IPS-18a (cell line): Measurements from ENCODE around the gene DPM1.

ENCODE experiments used
- H3K27ac ChIP-seq: one replicate; pipeline ENCODE4 v1.5.1; 2013; ENCODE audit warnings: low read length
- H3K27me3 ChIP-seq: one replicate; pipeline ENCODE4 v1.6.1; 2013; ENCODE audit warnings: mild to moderate bottlenecking, low read length; ENCODE audit not compliant: control insufficient read depth, insufficient read depth
- H3K36me3 ChIP-seq: one replicate; pipeline ENCODE4 v1.6.1; 2013; ENCODE audit warnings: low read depth, low read length; ENCODE audit not compliant: control insufficient read depth
- H3K4me1 ChIP-seq: one replicate; pipeline ENCODE4 v1.6.1; 2013; ENCODE audit warnings: low read depth, low read length; ENCODE audit not compliant: control insufficient read depth
- H3K4me3 ChIP-seq: one replicate; pipeline ENCODE4 v1.5.1; 2013; ENCODE audit warnings: low read length
- H3K9ac ChIP-seq: one replicate; pipeline ENCODE4 v1.6.1; 2013; ENCODE audit warnings: mild to moderate bottlenecking, low read length, moderate library complexity
- H3K9me3 ChIP-seq: one replicate; pipeline ENCODE4 v1.6.1; 2013; ENCODE audit warnings: low read depth, low read length; ENCODE audit not compliant: control insufficient read depth

DPM1 gene

DNA sequence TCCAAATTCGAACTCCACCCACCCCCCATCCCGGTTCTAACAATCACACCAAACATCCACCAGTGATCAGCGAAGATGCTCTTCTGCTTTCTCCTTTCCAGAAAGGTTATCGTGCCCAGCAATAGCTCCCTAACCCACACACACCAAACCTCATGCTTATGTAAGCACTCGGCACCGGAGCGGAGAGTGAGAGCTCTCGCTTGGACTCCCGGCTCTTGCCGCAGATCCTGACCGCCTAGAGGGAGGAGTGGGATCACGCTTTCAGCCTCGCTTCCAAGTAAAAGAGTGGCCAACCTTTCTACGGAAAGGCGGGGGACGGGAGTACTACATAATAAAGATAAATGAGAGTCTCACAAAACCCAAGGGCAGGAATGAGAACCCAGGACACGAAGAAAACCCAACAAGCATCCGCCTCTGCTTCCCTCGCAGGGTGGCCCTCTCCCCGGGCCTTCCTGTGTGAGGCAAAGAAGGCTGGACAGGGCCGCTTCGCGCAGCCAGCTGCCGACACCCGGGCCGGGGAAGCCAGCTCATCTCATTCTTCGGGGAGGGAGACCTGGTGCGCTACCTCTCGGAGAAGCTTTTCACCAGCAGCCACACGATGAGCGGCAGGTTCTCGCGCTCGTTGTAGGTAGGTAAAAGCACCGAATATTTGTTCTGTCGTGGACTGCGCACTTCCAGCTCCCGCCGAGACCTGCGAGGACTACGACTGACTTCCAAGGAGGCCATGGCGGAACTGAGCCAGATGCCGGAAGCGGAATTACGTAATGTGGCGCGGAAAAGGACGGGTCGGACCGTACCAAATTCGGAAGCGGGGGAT is at the start of gene DPM1:
Gene DPM1 (minus strand): TSS at position 735 of the 817 bp plus-strand sequence. CDS start 9 bp downstream, at position 726.
- peak within 1 kb of the TSS; percentile 94 for H3K9ac ChIP-seq

DNA sequence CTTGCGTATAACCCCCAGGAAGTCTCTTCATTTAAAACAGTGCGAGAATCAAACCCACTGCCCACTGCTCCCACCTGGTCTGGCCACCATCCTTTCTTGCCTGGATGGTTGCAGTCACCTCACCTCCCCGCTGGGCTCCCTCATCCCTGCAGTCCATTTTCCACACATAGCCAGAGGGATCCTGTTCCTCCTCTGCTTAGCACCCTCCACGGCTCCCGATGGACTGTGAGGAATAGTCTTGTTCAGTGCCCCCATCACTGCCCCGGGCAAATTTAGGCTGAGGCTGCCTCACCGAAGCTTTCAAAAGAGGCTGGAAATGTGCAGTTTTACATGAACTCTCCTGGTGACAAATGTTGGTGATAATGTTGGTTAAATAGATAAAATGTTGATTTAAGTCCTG is 46.9 kb upstream of the DPM1 start:
- Histone ChIP-seq H3K27me3 (no peaks in the 10 kb centered on the region), H3K9me3 (no peaks in the 10 kb centered on the region), H3K9ac (no peak overlapping the region), H3K27ac (no peak overlapping the region), H3K36me3 (no peaks in the 10 kb centered on the region), H3K4me1 (no peaks in the 10 kb centered on the region), H3K4me3 (no peak overlapping the region)

More for the DNA sequence above, at the start of gene DPM1:
- Histone ChIP-seq H3K9me3 (no peaks in the 10 kb centered on the region), H3K4me1 (peaks cover 16% of the 10 kb centered on the region), H3K36me3 (peaks cover 25% of the 10 kb centered on the region), H3K27ac (peak within 1 kb of the TSS; percentile 100), H3K4me3 (peak within 1 kb of the TSS; percentile 93), H3K27me3 (no peaks in the 10 kb centered on the region)

DNA sequence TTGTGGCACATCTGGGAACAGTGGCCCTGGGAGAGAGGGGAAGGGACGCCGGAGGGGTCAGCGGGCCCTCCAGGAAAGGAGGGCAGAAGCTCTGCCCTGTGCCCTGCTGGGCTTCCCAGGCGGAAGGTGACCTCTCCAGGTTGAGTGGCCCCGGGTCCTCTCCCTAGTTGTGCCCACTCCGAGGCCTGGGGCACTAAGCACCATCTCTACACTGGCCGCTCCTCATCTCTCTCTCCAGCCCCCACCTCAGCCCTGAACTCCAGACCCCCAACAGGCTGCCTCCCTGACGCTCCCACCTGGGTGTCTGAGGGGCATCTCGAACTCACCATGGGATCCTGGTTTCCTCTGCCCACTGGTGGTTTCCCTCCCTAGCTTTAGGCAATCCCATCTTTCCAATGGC is 46.4 kb upstream of the DPM1 start:
- Histone ChIP-seq H3K4me3 (no peak overlapping the region), H3K9ac (no peak overlapping the region), H3K36me3 (no peaks in the 10 kb centered on the region), H3K27me3 (no peaks in the 10 kb centered on the region), H3K27ac (no peak overlapping the region), H3K4me1 (no peaks in the 10 kb centered on the region), H3K9me3 (no peaks in the 10 kb centered on the region)

DNA sequence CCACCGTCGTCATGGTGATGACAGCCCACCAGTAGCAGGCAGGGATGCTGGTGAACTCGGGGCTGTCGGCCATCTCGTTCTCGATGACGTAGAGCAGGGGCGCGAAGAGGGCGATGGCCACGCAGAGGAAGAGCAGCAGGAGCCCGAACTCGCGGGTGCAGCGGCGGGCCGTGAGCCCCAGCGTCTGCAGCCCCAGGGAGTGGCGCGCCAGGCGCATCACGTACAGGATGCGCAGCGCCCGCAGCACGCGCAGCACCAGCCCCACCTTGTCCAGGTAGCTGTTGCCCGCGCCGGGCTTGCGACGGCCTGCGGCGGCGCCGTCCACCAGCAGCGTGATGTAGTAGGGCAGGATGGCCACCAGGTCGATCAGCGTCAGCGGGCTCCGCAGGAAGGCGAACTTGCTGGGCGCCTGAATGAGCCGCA is 46.0 kb upstream of the DPM1 start:
- no peak overlapping the region for H3K9ac ChIP-seq
- no peak overlapping the region for H3K4me3 ChIP-seq
- no peaks in the 10 kb centered on the region for H3K27me3 ChIP-seq
- H3K36me3 ChIP-seq, result no peaks in the 10 kb centered on the region
- no peak overlapping the region for H3K27ac ChIP-seq
- H3K9me3 ChIP-seq, result no peaks in the 10 kb centered on the region
- H3K4me1 ChIP-seq, result no peaks in the 10 kb centered on the region

DNA sequence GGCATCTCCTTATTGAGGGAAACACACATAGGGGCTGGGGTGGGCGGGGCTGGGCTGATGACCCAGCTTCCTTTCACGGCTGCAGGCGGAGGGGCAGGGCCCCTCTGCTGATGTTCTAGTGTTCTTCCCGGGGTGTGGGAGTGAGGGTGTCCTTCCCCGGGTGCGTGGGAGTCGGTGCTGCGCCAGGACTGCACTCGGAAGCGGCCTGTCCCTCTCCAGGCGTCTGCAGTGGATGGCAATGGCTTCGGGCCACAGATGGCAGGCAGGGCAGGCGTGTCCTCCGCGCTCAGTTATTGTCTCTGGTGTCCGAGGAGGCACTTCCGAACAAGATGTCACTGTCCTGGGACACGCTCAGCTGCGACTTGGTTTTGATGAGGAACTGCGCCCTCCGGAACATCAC is 45.4 kb upstream of the DPM1 start:
- no peaks in the 10 kb centered on the region for H3K4me1 ChIP-seq
- no peak overlapping the region for H3K4me3 ChIP-seq
- H3K27ac ChIP-seq, result no peak overlapping the region
- no peaks in the 10 kb centered on the region for H3K9me3 ChIP-seq
- H3K36me3 ChIP-seq, result no peaks in the 10 kb centered on the region
- no peaks in the 10 kb centered on the region for H3K27me3 ChIP-seq
- no peak overlapping the region for H3K9ac ChIP-seq

DNA sequence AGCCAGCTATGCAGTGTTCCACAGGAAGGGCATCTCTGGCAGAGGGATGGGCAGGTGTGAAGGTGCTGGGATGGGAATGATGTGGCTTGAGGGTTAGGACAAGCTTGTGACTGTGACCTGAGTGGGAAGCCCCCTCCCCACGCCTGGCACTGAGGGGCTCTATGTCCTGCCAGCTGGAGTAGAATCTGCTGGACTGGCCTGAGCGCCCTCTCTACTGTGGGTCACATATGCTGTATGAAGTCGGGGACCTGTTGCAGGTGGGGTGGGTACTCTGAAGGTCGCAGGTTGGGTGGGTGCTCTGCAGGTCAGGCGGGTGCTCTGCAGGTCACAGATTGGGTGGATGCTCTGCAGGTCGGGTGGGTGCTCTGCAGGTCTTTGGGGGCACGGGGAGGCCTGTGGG is 44.3 kb upstream of the DPM1 start:
- no peak overlapping the region for H3K9ac ChIP-seq
- H3K27me3 ChIP-seq, result no peaks in the 10 kb centered on the region
- H3K36me3 ChIP-seq, result no peaks in the 10 kb centered on the region
- no peak overlapping the region for H3K4me3 ChIP-seq
- no peaks in the 10 kb centered on the region for H3K9me3 ChIP-seq
- H3K27ac ChIP-seq, result no peak overlapping the region
- H3K4me1 ChIP-seq, result no peaks in the 10 kb centered on the region

DNA sequence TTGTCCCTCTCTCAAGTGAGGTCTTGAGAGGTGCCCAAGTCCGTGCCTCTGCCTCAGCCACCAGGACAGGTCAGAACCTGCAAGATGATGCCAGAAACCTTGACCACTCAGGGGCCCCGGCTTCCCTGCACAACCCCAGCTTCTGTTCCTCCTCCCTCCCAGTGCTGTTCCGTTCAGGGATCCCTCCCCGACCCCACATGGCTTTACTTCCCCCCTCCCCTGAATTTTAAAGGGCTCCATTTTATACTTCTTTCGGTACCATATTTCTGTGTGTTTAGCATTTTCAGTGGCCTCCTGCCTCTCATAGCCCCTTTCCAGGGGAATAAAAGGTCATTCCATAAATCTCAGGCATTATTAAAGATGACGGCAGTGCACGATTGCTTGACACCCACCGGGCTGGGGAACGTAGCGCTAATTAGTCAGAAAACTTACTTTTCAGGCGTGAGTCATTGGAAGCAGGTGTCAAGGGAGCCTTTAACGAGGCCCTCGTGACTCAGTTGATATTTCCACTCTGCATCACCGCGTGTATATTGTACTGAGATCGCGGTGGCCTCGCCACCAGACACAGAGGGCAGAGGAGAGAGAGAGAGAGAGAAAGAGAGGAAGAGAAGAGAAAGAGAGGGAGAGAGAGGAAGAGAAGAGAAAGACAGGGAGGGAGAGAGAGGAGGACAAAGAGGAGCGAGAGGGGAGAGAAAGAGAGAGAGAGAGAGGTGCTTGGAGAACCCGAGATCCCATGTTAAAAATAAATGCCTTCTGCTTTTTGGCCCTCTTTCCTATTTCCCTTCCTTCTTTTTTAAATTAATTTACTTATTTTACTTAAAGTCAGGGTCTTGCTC is 43.3 kb upstream of the DPM1 start:
- Histone ChIP-seq H3K36me3 (no peaks in the 10 kb centered on the region), H3K4me1 (no peaks in the 10 kb centered on the region), H3K9me3 (no peaks in the 10 kb centered on the region), H3K27ac (no peak overlapping the region), H3K27me3 (no peaks in the 10 kb centered on the region), H3K9ac (no peak overlapping the region), H3K4me3 (no peak overlapping the region)

DNA sequence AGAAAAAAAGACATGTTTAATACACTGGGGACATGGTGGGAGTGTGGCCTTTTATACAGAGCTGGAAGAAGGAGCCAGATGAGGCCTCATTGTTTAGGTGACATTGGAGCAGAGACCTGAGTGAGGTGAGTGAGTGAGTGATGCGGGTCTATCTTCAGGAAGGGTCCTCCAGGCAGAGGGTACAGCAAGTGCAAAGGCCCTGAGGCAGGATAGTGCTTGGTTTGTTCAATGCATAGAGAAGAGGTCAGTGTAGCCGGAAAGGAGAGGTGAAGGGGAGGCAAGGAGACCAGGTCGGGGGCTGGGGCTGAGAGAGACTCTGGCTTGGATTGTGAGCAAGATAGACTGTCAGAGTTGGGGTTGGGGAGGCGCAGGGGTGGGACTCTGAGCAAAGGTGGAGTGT is 41.0 kb upstream of the DPM1 start:
- Histone ChIP-seq H3K4me1 (no peaks in the 10 kb centered on the region), H3K4me3 (no peak overlapping the region), H3K27ac (no peak overlapping the region), H3K9ac (no peak overlapping the region), H3K36me3 (no peaks in the 10 kb centered on the region), H3K9me3 (no peaks in the 10 kb centered on the region), H3K27me3 (no peaks in the 10 kb centered on the region)

DNA sequence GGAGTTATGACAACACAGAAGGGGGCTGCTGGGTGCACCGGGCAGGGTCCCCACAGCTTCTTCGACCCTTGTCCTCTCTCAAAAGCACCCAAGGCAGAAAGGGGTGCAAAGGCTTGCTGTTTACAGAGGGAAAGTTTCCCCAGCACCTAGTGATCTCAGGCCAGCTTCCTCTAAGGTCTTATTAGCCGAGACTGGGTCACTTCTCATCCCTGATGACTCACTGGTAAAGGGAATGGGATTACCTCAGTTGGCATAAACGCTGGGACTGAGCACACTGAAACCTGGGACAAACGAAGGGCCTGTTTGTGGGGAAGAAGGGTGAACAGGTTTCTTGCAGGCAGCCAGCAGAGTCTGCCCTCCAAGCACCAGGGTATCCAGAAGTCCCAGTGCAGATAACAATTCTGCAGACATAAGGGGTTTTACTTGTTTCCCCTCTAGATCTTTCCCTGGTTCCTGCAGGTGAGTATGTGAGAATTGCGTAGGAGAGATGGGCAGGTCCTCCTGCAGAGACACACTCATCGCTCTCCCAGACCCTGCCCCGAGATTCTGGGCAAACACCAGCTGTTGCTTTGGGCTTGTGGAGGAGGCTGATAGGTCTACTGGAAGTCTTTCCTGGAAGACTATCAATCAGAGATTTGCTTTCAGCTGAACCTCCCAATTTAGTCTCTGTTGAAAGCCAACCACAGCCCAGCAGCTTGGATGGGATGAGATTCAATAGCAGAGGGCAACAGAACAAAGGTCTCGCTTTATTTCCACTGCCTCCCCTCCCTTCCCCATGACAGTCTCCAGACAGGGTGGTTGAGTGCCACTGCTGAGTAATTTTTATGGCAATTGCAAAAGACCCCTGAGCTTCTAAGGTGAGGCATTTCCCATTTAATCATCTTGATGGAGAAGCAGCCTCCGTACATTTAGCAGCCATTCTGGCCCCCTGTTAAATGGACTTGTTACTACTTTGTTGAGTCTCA is 38.9 kb upstream of the DPM1 start:
- Histone ChIP-seq H3K9me3 (no peaks in the 10 kb centered on the region), H3K4me1 (peaks cover 8% of the 10 kb centered on the region), H3K4me3 (no peak overlapping the region), H3K27me3 (no peaks in the 10 kb centered on the region), H3K36me3 (no peaks in the 10 kb centered on the region), H3K27ac (no peak overlapping the region), H3K9ac (no peak overlapping the region)

DNA sequence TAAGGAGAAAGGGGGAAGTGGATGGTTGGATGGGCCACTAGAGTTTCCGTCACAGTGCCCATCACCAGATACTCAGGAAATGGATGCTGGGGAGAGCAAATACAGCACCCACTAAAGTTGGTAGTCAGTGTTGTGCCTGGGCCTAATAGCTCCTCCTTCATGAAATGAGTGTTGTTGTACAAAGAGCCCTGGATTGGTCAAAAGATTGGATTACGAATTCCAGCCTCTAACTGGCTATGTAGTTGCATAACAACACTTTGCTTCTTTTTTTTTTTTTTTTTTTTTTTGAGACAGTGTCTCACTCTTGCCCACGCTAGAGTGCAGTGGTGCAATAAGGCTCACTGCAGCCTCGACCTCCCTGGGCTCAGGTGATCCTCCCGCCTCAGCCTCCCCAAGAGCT is 37.2 kb upstream of the DPM1 start:
- Histone ChIP-seq H3K9ac (no peak overlapping the region), H3K27me3 (no peaks in the 10 kb centered on the region), H3K9me3 (no peaks in the 10 kb centered on the region), H3K27ac (no peak overlapping the region), H3K4me3 (no peak overlapping the region), H3K4me1 (peaks cover 15% of the 10 kb centered on the region), H3K36me3 (no peaks in the 10 kb centered on the region)

DNA sequence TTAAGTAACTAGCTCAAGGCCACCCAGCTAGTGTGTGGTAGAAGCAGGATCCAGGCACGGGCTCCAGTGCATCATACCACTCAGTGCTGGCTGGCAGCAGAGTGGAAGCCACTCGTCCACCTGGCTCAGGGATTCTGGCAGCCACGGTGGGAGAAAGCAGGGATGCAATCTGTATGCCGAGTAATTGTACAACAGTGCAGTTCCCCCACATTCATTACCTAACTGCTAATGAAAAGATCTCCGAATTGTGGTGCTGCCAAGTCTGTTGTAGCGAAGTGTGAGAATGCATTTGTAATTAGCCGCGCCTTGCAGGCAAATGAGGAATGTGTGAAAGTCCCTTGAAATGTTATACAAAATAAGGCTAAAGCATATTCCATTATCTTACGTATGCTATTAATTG is 35.5 kb upstream of the DPM1 start:
- H3K4me1 ChIP-seq, result peaks cover 15% of the 10 kb centered on the region
- no peaks in the 10 kb centered on the region for H3K9me3 ChIP-seq
- H3K36me3 ChIP-seq, result no peaks in the 10 kb centered on the region
- no peak overlapping the region for H3K4me3 ChIP-seq
- no peak overlapping the region for H3K27ac ChIP-seq
- no peak overlapping the region for H3K9ac ChIP-seq
- no peaks in the 10 kb centered on the region for H3K27me3 ChIP-seq
